ENCODE results near the gene PATL1. TPM values are rescaled to one million over a fixed set of nuclear protein-coding genes. Genes with fewer than 3 reads are reported as not detected.

PATL1 gene
- total and polyA plus RNA-seq, 2 experiments from 2014 or later: 12.9 to 19.6 TPM

DNA sequence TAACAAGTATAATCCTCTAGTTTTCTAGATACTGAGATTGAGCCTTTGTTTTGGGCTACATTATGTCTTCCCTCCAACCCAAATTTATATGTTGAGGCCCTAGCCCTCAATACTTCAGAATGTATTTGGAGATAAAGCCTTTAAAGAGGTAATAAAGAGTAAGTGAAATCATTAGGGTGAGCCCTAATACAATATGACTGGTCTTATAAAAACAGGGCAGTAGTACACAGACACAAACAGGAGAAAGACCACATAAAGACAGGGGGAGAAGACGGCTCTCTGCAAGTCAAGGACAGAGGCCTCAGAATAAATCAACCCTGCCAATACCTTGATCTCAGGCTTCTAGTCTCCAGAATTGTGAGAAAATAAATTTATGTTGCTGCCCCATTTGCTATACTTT lies 38.5 kb upstream of the PATL1 start (continued):
- no peak for TF ChIP-seq NANOG (IDR thresholded peaks at IDR 0.05; ENCODE audit: borderline replicate concordance)
- TF ChIP-seq EZH2 (IDR thresholded peaks at IDR 0.05; ENCODE audit: low read depth, unreplicated experiment): no peak
- no peak for TF ChIP-seq EZH2phosphoT487 (IDR thresholded peaks at IDR 0.05; ENCODE audit: unreplicated experiment)
- TF ChIP-seq STAT1 (IDR thresholded peaks at IDR 0.05; ENCODE audit: unreplicated experiment): no peak
- no peak for TF ChIP-seq ZNF114 (CRISPR knock-in tag; IDR thresholded peaks at IDR 0.05)
- TF ChIP-seq, protein P1, sequence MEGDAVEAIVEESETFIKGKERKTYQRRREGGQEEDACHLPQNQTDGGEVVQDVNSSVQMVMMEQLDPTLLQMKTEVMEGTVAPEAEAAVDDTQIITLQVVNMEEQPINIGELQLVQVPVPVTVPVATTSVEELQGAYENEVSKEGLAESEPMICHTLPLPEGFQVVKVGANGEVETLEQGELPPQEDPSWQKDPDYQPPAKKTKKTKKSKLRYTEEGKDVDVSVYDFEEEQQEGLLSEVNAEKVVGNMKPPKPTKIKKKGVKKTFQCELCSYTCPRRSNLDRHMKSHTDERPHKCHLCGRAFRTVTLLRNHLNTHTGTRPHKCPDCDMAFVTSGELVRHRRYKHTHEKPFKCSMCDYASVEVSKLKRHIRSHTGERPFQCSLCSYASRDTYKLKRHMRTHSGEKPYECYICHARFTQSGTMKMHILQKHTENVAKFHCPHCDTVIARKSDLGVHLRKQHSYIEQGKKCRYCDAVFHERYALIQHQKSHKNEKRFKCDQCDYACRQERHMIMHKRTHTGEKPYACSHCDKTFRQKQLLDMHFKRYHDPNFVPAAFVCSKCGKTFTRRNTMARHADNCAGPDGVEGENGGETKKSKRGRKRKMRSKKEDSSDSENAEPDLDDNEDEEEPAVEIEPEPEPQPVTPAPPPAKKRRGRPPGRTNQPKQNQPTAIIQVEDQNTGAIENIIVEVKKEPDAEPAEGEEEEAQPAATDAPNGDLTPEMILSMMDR (conservative IDR thresholded peaks at IDR 0.05; ENCODE audit: low read depth in 2 of 2): no peak
- no peak for TF ChIP-seq CREB1 (CRISPR knock-in tag; IDR thresholded peaks at IDR 0.05; ENCODE audit: low read depth)
- no peak for TF ChIP-seq ZNF331 (CRISPR knock-in tag; IDR thresholded peaks at IDR 0.05; ENCODE audit: low read depth)
- TF ChIP-seq, protein P2, sequence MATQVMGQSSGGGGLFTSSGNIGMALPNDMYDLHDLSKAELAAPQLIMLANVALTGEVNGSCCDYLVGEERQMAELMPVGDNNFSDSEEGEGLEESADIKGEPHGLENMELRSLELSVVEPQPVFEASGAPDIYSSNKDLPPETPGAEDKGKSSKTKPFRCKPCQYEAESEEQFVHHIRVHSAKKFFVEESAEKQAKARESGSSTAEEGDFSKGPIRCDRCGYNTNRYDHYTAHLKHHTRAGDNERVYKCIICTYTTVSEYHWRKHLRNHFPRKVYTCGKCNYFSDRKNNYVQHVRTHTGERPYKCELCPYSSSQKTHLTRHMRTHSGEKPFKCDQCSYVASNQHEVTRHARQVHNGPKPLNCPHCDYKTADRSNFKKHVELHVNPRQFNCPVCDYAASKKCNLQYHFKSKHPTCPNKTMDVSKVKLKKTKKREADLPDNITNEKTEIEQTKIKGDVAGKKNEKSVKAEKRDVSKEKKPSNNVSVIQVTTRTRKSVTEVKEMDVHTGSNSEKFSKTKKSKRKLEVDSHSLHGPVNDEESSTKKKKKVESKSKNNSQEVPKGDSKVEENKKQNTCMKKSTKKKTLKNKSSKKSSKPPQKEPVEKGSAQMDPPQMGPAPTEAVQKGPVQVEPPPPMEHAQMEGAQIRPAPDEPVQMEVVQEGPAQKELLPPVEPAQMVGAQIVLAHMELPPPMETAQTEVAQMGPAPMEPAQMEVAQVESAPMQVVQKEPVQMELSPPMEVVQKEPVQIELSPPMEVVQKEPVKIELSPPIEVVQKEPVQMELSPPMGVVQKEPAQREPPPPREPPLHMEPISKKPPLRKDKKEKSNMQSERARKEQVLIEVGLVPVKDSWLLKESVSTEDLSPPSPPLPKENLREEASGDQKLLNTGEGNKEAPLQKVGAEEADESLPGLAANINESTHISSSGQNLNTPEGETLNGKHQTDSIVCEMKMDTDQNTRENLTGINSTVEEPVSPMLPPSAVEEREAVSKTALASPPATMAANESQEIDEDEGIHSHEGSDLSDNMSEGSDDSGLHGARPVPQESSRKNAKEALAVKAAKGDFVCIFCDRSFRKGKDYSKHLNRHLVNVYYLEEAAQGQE (IDR thresholded peaks at IDR 0.05; ENCODE audit: unreplicated experiment): no peak

DNA sequence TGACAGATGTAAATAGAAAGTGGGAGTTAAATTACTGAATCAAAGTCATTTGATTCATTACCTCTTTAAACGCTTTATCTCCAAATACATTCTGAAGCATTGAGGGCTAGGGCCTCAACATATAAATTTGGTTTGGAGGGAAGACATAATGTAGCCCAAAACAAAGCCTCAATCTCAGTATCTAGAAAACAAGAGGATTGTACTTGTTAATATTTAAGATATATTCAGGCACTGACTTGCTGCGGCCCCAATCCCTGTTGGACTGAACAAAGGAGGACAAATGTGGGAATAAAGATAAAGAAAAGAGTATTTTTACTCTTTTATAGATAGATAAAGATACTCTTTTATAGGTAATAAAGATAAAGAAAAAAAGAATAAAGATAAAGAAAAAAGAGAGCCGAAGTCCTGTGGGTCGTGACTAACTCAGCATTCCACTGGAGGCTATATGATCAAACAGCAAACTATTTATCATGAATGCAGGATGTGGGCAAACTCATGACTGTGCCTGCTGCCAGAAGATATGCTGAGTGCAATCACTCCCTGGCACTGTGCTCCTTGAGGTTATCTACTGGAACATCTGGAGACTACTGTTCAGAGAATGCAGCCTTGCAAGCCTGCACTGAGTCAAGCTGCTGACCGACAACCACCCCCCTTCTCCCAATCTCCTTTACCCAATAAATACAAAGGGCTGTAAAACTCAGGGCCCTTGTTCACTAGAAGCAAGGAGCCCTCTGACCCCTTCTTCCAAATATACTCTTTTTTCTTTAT lies 37.9 kb upstream of the PATL1 start:
- Histone ChIP-seq H3K79me2 (replicated peaks; ENCODE audit: insufficient read depth) (no peaks in the 10 kb centered on the region), H3F3A (replicated peaks; ENCODE audit: low read depth) (no peaks in the 10 kb centered on the region), H3K27ac (ENCODE audit: low read depth) (no peak overlapping the region), H2AFZ (no peak overlapping the region; the same call in 1 of the 2 replicates), H3K4me2 (no peak overlapping the region), H3K4me1 (ENCODE audit: insufficient read depth) (no peaks in the 10 kb centered on the region), H3K27me3 (ENCODE audit: insufficient read depth) (no peaks in the 10 kb centered on the region), H4K20me1 (replicated peaks; ENCODE audit: insufficient read depth) (no peaks in the 10 kb centered on the region), H3K4me3 (no peak overlapping the region), H3K9me2 (ENCODE audit: insufficient read depth) (0 out of 2 replicates have a peak, but pooled peaks cover 5% of the 10 kb centered on the region), H3K36me3 (ENCODE audit: insufficient read depth) (no peaks in the 10 kb centered on the region)
- Mint-ChIP-seq H3K4me3 (no peak overlapping the region), H3K9me3 (peaks cover 3% of the 10 kb centered on the region; the same call in 2 of the 3 replicates), H3K4me1 (no peaks in the 10 kb centered on the region), H3K27ac (no peak overlapping the region), H3K36me3 (ENCODE audit: low read depth) (0 out of 3 replicates have a peak, but pooled peaks cover 2% of the 10 kb centered on the region), H3K27me3 (ENCODE audit: insufficient read depth, low read depth, poor library complexity) (peaks cover 1% of the 10 kb centered on the region)
- no peak for DNase-seq (ENCODE audit: low spot score)
- ATAC-seq: no peak
- TF ChIP-seq JUNB (IDR thresholded peaks at IDR 0.05; ENCODE audit: unreplicated experiment) (no peak), POLR2AphosphoS5 (IDR thresholded peaks at IDR 0.05; ENCODE audit: low read depth) (no peak), EZH2phosphoT487 (IDR thresholded peaks at IDR 0.05; ENCODE audit: unreplicated experiment) (no peak), NANOG (IDR thresholded peaks at IDR 0.05; ENCODE audit: borderline replicate concordance) (no peak)
- TF ChIP-seq, protein P1 (conservative IDR thresholded peaks at IDR 0.05; ENCODE audit: low read depth in 2 of 2): no peak
